ENCODE measurements around the gene EXOC2.
"Not testable (repeated sequence)": the region's sequence is repeated elsewhere in the genome, so short reads cannot be mapped to it uniquely, and the experiment has no call there.

The EXOC2 gene

GRCh38 chr6:641225-641985, 51.5 kb downstream of the EXOC2 start:
- in situ Hi-C loops (cut with HindIII; ENCODE audit: low sequenced_read_pairs) = no loop called here

GRCh38 chr6:636488-636887, 56.5 kb downstream of the EXOC2 start:
- in situ Hi-C loops (cut with HindIII; ENCODE audit: low sequenced_read_pairs) = no loop called here

GRCh38 chr6:635233-635632, 57.7 kb downstream of the EXOC2 start:
- in situ Hi-C loops (cut with HindIII; ENCODE audit: low sequenced_read_pairs) = no loop called here

GRCh38 chr6:633611-634010, 59.3 kb downstream of the EXOC2 start:
- in situ Hi-C loops (cut with HindIII; ENCODE audit: low sequenced_read_pairs) = loop anchor here (5.0 kb wide), 2 partner anchors 46 to 49 kb away; no protein-coding TSS in a partner anchor

- in situ Hi-C loops (cut with HindIII; ENCODE audit: low sequenced_read_pairs) = no loop called here
Observed at GRCh38 chr6:628766-629165, 64.2 kb downstream of the EXOC2 start.

GRCh38 chr6:626236-626635, 66.7 kb downstream of the EXOC2 start:
- in situ Hi-C loops (cut with HindIII; ENCODE audit: low sequenced_read_pairs) = no loop called here

GRCh38 chr6:624979-625378, 68.0 kb downstream of the EXOC2 start:
- in situ Hi-C loops (cut with HindIII; ENCODE audit: low sequenced_read_pairs) = no loop called here

GRCh38 chr6:622462-622861, 70.5 kb downstream of the EXOC2 start:
- in situ Hi-C loops (cut with HindIII; ENCODE audit: low sequenced_read_pairs) = no loop called here

- in situ Hi-C loops (cut with HindIII; ENCODE audit: low sequenced_read_pairs) = no loop called here
Observed at GRCh38 chr6:621931-622330, 71.0 kb downstream of the EXOC2 start.

GRCh38 chr6:620950-621349, 72.0 kb downstream of the EXOC2 start:
- in situ Hi-C loops (cut with HindIII; ENCODE audit: low sequenced_read_pairs) = no loop called here

GRCh38 chr6:620166-620565, 72.8 kb downstream of the EXOC2 start:
- in situ Hi-C loops (cut with HindIII; ENCODE audit: low sequenced_read_pairs) = no loop called here

GRCh38 chr6:617456-618100, 75.4 kb downstream of the EXOC2 start:
- in situ Hi-C loops (cut with HindIII; ENCODE audit: low sequenced_read_pairs) = no loop called here

- in situ Hi-C loops (cut with HindIII; ENCODE audit: low sequenced_read_pairs) = no loop called here
Observed at GRCh38 chr6:613981-614380, 79.0 kb downstream of the EXOC2 start.

- in situ Hi-C loops (cut with HindIII; ENCODE audit: low sequenced_read_pairs) = no loop called here
Observed at GRCh38 chr6:611928-612327, 81.0 kb downstream of the EXOC2 start.

- in situ Hi-C loops (cut with HindIII; ENCODE audit: low sequenced_read_pairs) = no loop called here
Observed at GRCh38 chr6:610882-611281, 82.1 kb downstream of the EXOC2 start.

- in situ Hi-C loops (cut with HindIII; ENCODE audit: low sequenced_read_pairs) = no loop called here
Observed at GRCh38 chr6:609905-610304, 83.0 kb downstream of the EXOC2 start.

- in situ Hi-C loops (cut with HindIII; ENCODE audit: low sequenced_read_pairs) = no loop called here
Observed at GRCh38 chr6:606829-607379, 86.0 kb downstream of the EXOC2 start.

- in situ Hi-C loops (cut with HindIII; ENCODE audit: low sequenced_read_pairs) = not testable (repeated sequence)
Observed at GRCh38 chr6:605895-606294, 87.0 kb downstream of the EXOC2 start.

GRCh38 chr6:604579-604978, 88.4 kb downstream of the EXOC2 start:
- in situ Hi-C loops (cut with HindIII; ENCODE audit: low sequenced_read_pairs) = no loop called here

GRCh38 chr6:603265-603664, 89.7 kb downstream of the EXOC2 start:
- in situ Hi-C loops (cut with HindIII; ENCODE audit: low sequenced_read_pairs) = no loop called here

GRCh38 chr6:599576-600448, 93.1 kb downstream of the EXOC2 start:
- in situ Hi-C loops (cut with HindIII; ENCODE audit: low sequenced_read_pairs) = loop anchor here (10.0 to 25.0 kb wide), 2 partner anchors 185 to 762 kb away; no protein-coding TSS in a partner anchor
